Stimulated activated naive CD8-positive, alpha-beta T cell treated with anti-CD3 and anti-CD28 coated beads, Interleukin-15, amount 100 ng/mL, for 72 hours (primary cell): Measurements from ENCODE around the gene PPIP5K2.
"Not testable (repeated sequence)": the region's sequence is repeated elsewhere in the genome, so short reads cannot be mapped to it uniquely, and the experiment has no call there.

ENCODE experiments used
- ATAC-seq: fragments of 150-1000 bp; cut with Tn5 transposase; 2 replicates; pipeline ENCODE4 v1.10.0; 2021; ENCODE audit warnings: mild to moderate bottlenecking, moderate library complexity
- DNase-seq, 2 donors: peaks; one replicate each; pipeline ENCODE4 v3.0.0; 2021 to 2022
- H3K27ac Mint-ChIP-seq, 2 donors: one replicate each; pipeline ENCODE4 v1.8.0; 2022; ENCODE audit warnings: mild to moderate bottlenecking in 2 of 2, mixed read lengths in 2 of 2, moderate library complexity in 2 of 2
- H3K27me3 Mint-ChIP-seq: one replicate; pipeline ENCODE4 v1.8.0; 2022; ENCODE audit warnings: mixed read lengths
- H3K4me1 Mint-ChIP-seq: one replicate; pipeline ENCODE4 v1.8.0; 2022; ENCODE audit warnings: mild to moderate bottlenecking, mixed read lengths
- H3K4me3 Mint-ChIP-seq, 2 donors: one replicate each; pipeline ENCODE4 v1.8.0; 2022; ENCODE audit warnings: mild to moderate bottlenecking in 2 of 2, mixed read lengths in 2 of 2, moderate library complexity in 1 of 2
- H3K9me3 Mint-ChIP-seq, 2 donors: one replicate each; pipeline ENCODE4 v1.8.0; 2022; ENCODE audit warnings: mixed read lengths in 2 of 2

Gene PPIP5K2

GRCh38 chr5:103211576-103212561 lies 91.8 kb downstream of the PPIP5K2 start:
- peak; percentile 65 for ATAC-seq
- H3K27ac Mint-ChIP-seq: peak overlapping the region in 1 of 2 donors; percentile 52
- H3K27me3 Mint-ChIP-seq: no peaks in the 10 kb centered on the region
- peak overlapping the region in 1 of 2 donors; percentile 54 for H3K4me3 Mint-ChIP-seq
- no peak for DNase-seq
- peaks cover 0 to 4% of the 10 kb centered on the region in 2 donors for H3K9me3 Mint-ChIP-seq
- peaks cover 38% of the 10 kb centered on the region for H3K4me1 Mint-ChIP-seq

GRCh38 chr5:103216137-103216536 lies 96.0 kb downstream of the PPIP5K2 start:
- no peak for DNase-seq

GRCh38 chr5:103216697-103217096 lies 96.6 kb downstream of the PPIP5K2 start:
- ATAC-seq: no peak
- H3K27me3 Mint-ChIP-seq: no peaks in the 10 kb centered on the region
- no peak for DNase-seq
- H3K4me3 Mint-ChIP-seq: no peak overlapping the region
- no peaks in the 10 kb centered on the region for H3K9me3 Mint-ChIP-seq
- no peak overlapping the region for H3K27ac Mint-ChIP-seq
- peaks cover 13% of the 10 kb centered on the region for H3K4me1 Mint-ChIP-seq

More at GRCh38 chr5:103216137-103216536, 96.0 kb downstream of the PPIP5K2 start:
- ATAC-seq: no peak
- no peak overlapping the region for H3K27ac Mint-ChIP-seq
- no peak overlapping the region for H3K4me3 Mint-ChIP-seq
- H3K4me1 Mint-ChIP-seq: peaks cover 18% of the 10 kb centered on the region
- no peaks in the 10 kb centered on the region for H3K27me3 Mint-ChIP-seq
- no peaks in the 10 kb centered on the region for H3K9me3 Mint-ChIP-seq

GRCh38 chr5:103217101-103217500 lies 97.0 kb downstream of the PPIP5K2 start:
- Mint-ChIP-seq H3K27ac (no peak overlapping the region), H3K9me3 (no peaks in the 10 kb centered on the region), H3K4me1 (peaks cover 9% of the 10 kb centered on the region), H3K4me3 (no peak overlapping the region), H3K27me3 (no peaks in the 10 kb centered on the region)
- no peak for ATAC-seq
- no peak for DNase-seq

- H3K4me1 Mint-ChIP-seq: peaks cover 6% of the 10 kb centered on the region
- no peak overlapping the region for H3K4me3 Mint-ChIP-seq
- H3K27ac Mint-ChIP-seq: no peak overlapping the region
- no peak for ATAC-seq
- no peaks in the 10 kb centered on the region for H3K27me3 Mint-ChIP-seq
- no peaks in the 10 kb centered on the region for H3K9me3 Mint-ChIP-seq
- no peak for DNase-seq
Measured at GRCh38 chr5:103218164-103218563, 98.1 kb downstream of the PPIP5K2 start.

- H3K9me3 Mint-ChIP-seq, ATAC-seq, H3K27ac Mint-ChIP-seq, H3K27me3 Mint-ChIP-seq, DNase-seq, H3K4me3 Mint-ChIP-seq, H3K4me1 Mint-ChIP-seq: not testable (repeated sequence)
Measured at GRCh38 chr5:103219074-103219473, 99.0 kb downstream of the PPIP5K2 start.

GRCh38 chr5:103223031-103223955 lies 103.2 kb downstream of the PPIP5K2 start:
- H3K4me1 Mint-ChIP-seq: peaks cover 5% of the 10 kb centered on the region
- peaks cover 33% of the 10 kb centered on the region for H3K27me3 Mint-ChIP-seq
- ATAC-seq (no peak), DNase-seq (no peak)
- no peak overlapping the region for H3K4me3 Mint-ChIP-seq
- no peak overlapping the region for H3K27ac Mint-ChIP-seq
- H3K9me3 Mint-ChIP-seq: no peaks in the 10 kb centered on the region

- Mint-ChIP-seq H3K4me3 (no peak overlapping the region), H3K4me1 (peaks cover 5% of the 10 kb centered on the region), H3K27ac (no peak overlapping the region), H3K27me3 (peaks cover 42% of the 10 kb centered on the region), H3K9me3 (no peaks in the 10 kb centered on the region)
- peak; percentile 43 to 48 for DNase-seq
- ATAC-seq: peak; percentile 85
Measured at GRCh38 chr5:103224118-103224893, 104.2 kb downstream of the PPIP5K2 start.

GRCh38 chr5:103224894-103225246 lies 104.8 kb downstream of the PPIP5K2 start:
- Mint-ChIP-seq H3K27ac (no peak overlapping the region), H3K4me1 (peaks cover 5% of the 10 kb centered on the region), H3K9me3 (no peaks in the 10 kb centered on the region), H3K27me3 (peaks cover 42% of the 10 kb centered on the region), H3K4me3 (no peak overlapping the region)
- DNase-seq: no peak
- ATAC-seq: no peak

- ATAC-seq (no peak), DNase-seq (no peak)
- no peaks in the 10 kb centered on the region for H3K9me3 Mint-ChIP-seq
- H3K4me1 Mint-ChIP-seq: peaks cover 5% of the 10 kb centered on the region
- H3K27me3 Mint-ChIP-seq: peaks cover 42% of the 10 kb centered on the region
- H3K27ac Mint-ChIP-seq: no peak overlapping the region
- H3K4me3 Mint-ChIP-seq: no peak overlapping the region
Measured at GRCh38 chr5:103228061-103228460, 108.0 kb downstream of the PPIP5K2 start.

GRCh38 chr5:103228588-103228987 lies 108.5 kb downstream of the PPIP5K2 start:
- ATAC-seq (no peak), DNase-seq (no peak)
- peaks cover 42% of the 10 kb centered on the region for H3K27me3 Mint-ChIP-seq
- no peak overlapping the region for H3K4me3 Mint-ChIP-seq
- peaks cover 5% of the 10 kb centered on the region for H3K4me1 Mint-ChIP-seq
- H3K9me3 Mint-ChIP-seq: no peaks in the 10 kb centered on the region
- H3K27ac Mint-ChIP-seq: no peak overlapping the region

GRCh38 chr5:103232393-103232999 lies 112.4 kb downstream of the PPIP5K2 start:
- H3K4me1 Mint-ChIP-seq: no peaks in the 10 kb centered on the region
- no peak overlapping the region for H3K27ac Mint-ChIP-seq
- peaks cover 19% of the 10 kb centered on the region for H3K27me3 Mint-ChIP-seq
- no peak for DNase-seq
- no peak overlapping the region for H3K4me3 Mint-ChIP-seq
- H3K9me3 Mint-ChIP-seq: no peaks in the 10 kb centered on the region
- peak; percentile 78 for ATAC-seq

- H3K27ac Mint-ChIP-seq: no peak overlapping the region
- no peak overlapping the region for H3K4me3 Mint-ChIP-seq
- no peaks in the 10 kb centered on the region for H3K4me1 Mint-ChIP-seq
- peaks cover 8% of the 10 kb centered on the region for H3K27me3 Mint-ChIP-seq
- DNase-seq: no peak
- no peak for ATAC-seq
- H3K9me3 Mint-ChIP-seq: no peaks in the 10 kb centered on the region
Measured at GRCh38 chr5:103234239-103234975, 114.3 kb downstream of the PPIP5K2 start.

- Mint-ChIP-seq H3K9me3 (no peaks in the 10 kb centered on the region), H3K4me3 (no peak overlapping the region), H3K27me3 (peaks cover 8% of the 10 kb centered on the region), H3K27ac (no peak overlapping the region), H3K4me1 (no peaks in the 10 kb centered on the region)
- ATAC-seq: no peak
- no peak for DNase-seq
Measured at GRCh38 chr5:103235891-103236290, 115.8 kb downstream of the PPIP5K2 start.
